ENCODE results near the gene GVQW3.

GVQW3 gene

DNA sequence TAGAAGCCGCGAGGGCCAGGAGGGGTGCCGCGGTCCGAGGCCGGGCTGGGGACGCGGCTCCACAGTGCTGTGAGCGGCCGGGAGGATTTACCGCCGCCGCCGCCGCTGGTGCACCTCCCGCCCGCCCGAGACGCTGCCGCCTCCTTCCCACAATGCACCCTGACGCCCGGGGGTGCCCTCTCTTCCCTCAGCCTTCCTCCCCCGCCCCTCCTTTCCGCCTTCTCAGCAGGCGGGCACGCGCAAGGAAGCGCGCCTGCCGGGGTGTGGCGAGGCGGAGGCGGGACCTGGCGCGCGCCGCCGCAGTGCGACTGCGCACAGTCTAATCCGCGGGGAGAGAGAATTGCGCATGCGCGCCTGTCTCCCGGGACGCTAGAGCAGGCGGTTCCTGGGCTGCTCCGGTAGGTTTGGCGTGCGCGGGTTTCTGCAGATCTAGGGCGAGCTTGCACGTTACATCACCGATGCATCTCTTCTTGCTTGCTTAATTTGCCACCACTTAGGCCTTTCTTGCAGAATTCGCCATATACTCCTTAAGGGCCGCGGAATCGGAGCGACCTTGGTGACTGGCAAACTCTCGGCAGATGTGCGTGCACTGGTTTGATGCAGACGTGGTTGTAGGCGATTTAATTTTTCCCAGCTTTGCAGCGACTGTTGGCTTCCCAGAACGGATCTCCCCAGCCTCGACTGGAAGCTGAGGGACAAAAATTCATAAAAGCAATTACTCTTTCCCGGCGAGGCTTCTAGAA, at the start of gene GVQW3, which contains the start of gene THAP12:
Gene GVQW3 (plus strand): TSS at position 347 of the 743 bp plus-strand sequence. CDS start 506 bp downstream, outside the sequence.
Gene THAP12 (minus strand): TSS at position 156 of the 743 bp plus-strand sequence. CDS start 296 bp downstream, outside the sequence.
- DNase-seq = peak; percentile 97

GRCh38 chr11:76334826-76335389, 46.2 kb upstream of the GVQW3 start:
- DNase-seq = no peak

DNA sequence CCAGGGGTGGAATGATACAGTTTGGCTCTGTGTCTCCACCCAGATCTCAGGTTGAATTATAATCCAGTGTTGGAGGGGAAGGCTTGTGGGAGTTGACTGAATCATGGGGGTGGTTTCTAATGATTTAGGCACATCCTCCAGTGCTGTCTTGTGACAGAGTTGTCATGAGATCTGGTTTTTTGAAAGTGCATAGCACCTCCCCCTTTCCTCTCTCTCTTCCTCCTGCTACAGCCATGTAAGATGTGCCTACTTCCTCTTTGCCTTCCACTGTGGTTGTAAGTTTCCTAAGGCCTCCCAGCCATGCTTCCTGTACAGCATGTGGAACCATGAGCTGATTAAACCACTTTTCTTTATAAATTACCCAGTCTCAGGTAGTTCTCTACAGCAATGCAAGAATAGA, 45.3 kb upstream of the GVQW3 start:
- DNase-seq = no peak

DNA sequence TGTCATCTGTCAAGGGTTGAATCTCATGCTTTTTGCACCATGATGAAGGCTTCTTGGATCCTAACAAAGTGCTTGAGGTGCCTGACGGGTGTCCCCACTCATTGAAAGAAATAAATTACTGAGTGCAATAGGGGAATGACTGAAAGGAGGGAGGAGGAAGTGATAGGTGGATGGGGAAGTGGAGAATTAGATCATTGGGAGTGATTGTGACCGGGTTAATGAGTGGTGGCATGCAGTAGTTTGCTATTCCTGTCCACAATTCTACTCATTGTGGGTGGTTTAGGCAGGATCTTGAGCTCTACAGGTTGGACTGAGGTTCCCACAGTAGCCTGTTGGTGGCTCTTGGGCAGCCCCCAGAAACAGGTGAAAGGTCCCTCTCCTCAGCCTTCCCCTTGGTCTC, 44.5 kb upstream of the GVQW3 start:
- no peak for DNase-seq

GRCh38 chr11:76337469-76337868, 43.7 kb upstream of the GVQW3 start:
- no peak for DNase-seq

- no peak for DNase-seq
Measured at GRCh38 chr11:76337923-76338322, 43.2 kb upstream of the GVQW3 start.

GRCh38 chr11:76339221-76339620, 41.9 kb upstream of the GVQW3 start:
- no peak for DNase-seq

- no peak for DNase-seq
Measured at GRCh38 chr11:76347466-76347865, 33.7 kb upstream of the GVQW3 start.

GRCh38 chr11:76348348-76348747, 32.8 kb upstream of the GVQW3 start:
- no peak for DNase-seq

GRCh38 chr11:76355172-76355571, 26.0 kb upstream of the GVQW3 start:
- DNase-seq = no peak

DNA sequence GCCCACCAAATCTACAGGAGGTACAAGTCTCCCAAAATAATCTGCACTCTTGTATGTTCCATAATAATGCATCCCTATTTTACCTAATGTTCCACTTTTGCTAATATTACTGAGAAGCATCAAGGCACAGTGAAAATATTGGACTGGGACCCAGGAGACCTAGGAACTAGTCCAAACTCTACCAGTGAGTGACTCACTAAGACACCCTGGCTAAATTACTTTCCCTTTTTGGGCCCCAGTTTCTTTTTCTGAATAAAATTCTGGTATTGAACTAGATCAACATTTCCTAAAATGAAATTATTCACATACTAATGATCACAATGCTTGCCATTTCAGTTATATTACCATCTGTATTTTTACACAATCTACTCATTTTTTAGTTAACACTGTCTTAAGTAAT, 19.7 kb upstream of the GVQW3 start:
- no peak for DNase-seq

DNA sequence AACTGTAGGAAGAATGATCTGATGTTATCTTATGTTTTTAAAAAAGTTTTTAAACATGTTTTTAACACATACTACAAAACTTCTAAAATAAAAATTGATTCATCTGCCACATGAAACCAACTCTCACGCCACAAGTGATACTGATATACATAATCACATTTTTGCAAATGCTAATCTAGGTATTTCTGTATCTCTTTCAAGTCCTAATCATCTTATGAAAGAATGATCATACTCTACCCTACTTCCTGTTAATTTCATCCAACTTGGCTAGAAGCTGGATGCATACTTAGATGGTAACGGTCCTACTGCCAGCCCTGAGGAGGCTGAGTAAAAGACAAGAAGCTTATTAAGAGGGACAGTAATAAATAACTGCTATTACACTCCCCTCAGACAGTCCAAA, 19.3 kb upstream of the GVQW3 start:
- DNase-seq = no peak

DNA sequence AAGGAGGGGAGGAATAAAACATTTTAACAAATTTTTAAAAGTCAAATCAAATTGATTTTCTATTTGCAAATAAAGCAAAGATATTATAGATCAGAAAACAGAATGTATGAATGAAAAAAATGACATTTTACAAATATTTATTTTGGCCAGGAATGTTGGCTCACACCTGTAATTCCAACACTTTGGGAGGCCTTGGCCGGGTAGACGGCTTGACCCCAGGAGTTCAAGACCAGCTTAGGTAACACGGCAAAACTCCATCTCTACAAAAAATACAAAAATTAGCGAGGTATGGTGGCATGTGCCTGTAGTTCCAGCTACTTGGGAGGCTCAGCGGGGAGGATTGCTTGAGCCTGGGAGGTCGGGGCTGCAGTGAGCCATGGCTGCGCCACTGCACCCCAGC, 18.4 kb upstream of the GVQW3 start:
- DNase-seq = no peak

DNA sequence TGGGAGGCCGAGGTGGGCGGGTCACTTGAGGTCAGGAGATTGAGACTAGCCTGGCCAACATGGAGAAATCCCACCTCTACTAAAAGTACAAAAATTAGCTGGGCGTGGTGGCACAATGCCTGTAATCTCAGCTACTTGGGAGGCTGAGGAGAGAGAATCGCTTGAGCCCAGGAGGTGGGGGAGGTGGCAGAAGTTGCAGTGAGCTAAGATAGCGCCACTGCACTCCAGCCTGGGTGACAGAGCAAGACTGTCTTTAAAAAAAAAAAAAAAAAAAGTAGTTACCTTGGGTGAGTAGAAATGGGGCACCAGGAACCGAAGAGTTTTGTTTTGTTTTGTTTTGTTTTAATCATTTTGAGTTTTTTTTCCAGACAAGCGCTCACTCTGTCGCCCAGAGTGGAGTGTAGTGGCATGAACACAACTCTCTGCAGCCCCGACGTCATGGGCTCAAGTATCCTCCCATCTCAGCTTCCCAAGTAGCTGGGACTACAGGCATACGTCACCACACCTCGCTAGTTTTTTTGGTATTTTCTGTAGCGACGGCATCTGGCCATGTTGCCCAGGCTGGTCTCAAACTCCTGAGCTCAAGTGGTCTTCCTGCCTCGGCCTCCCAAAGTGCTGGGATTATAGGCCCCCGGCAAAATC, 16.0 kb upstream of the GVQW3 start:
- DNase-seq = no peak

DNA sequence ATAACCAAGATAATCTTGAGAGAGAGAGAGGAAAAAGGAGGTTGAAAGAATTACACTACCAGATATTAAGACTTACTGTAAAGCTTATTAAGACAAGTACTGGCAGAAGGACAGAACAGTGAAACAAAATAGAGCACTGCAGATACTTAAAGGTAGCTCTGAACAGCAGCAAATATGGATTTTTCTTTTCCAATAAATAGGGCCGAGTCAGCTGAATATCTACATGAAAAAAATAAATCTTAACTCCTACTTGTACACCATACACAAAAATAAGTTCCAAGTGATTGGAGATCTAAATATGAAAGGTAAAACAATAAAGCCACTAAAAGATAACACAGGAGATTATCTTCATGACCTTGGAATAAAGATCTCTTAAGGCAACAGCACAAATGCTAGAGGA, 12.6 kb upstream of the GVQW3 start:
- no peak for DNase-seq

GRCh38 chr11:76369406-76369805, 11.7 kb upstream of the GVQW3 start:
- DNase-seq = no peak

- peak; percentile 26 for DNase-seq
Measured at GRCh38 chr11:76371170-76371569, 10.0 kb upstream of the GVQW3 start.

DNA sequence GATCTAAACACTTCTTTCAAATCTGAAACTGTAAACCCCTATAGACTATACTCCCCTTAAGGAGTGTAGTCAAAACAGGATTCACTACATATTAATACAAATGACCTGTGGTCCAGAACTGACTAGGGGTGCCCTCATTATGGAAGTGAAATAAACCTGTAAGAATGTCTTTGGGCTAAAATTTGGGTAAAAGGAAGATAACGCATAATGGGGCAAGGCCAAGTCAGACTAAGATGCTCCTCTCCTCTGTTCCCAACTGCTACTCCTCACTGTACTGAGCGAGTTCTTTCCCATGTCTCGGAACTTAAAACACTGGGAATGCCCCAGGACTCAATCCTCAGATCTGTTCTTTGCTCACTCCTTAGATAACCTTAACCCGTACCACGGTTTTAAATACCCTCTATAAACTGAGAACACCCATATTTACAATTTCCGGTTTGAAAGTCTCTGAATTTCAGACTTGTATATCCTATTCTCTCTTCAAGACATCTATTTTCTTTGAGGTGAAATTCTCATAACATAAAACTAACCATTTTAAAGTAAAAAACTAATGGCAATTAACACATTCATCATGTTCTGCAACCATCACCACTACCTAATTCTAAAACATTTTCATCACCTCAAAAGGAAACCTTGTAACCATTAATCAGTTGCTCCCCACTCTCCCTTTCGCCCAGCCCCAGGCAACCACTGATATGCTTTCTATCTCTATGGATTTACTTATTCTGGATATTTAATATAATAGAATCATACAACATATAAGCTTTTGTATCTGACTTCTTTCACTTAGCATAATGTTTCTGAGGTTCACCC, 4.2 kb upstream of the GVQW3 start:
- DNase-seq = no peak

DNA sequence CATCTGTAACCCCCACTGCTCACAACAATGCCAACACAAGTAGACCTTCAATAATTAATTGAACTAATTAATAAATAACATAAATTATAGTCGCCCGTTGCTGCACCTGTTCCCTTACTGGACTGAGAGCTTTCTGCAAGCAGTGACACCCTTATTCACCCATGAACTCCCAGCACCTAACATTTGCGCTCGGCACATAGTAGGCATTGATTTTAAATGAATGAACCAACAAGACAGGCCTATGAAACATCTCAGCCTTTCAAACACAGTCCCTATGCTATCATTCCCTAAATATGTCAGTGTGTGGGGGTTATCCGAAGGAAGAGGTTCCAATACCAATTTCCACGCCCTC, 1.3 kb upstream of the GVQW3 start:
- DNase-seq = no peak

DNA sequence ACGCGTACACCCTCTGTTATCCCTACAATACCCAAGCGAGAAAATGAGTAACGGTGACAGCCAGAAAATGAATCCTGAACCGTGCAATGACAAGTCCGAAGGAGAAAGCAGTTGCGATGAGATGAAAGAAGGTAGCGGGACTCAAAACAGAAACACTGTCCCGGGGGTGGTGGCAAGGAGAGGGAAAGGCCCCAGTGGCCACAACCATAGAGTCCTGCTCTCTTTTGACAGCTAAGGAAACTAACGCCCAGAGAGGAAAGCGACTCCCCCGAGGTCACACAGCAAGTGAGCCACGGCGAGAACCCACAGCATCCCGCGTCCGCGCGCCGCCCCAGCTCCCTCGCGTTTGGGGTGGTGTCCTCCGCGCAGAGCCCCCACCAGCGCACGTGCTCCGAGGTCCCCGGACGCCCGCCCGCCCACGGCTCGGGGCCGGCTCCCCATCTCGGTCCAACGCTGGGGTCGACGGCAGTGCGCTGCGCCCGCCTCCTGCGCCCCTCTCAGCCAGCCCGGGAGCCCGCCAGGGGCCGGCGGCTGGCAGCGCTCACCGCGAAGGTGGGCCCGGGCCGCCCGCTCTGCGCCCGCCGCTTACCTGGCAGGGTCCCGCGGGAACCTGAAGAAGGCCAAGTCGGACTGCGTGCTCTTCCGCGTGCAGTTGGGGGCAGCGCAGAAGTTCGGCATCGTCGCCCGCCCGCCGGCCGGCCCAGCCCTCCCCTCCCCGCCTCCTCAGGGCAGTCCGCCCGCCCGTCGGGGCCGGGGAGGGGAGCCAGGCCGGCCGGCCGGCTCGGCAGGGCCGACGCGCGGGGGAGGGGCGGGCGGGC, 755 bp upstream of the GVQW3 start:
- DNase-seq = peak; percentile 74

DNA sequence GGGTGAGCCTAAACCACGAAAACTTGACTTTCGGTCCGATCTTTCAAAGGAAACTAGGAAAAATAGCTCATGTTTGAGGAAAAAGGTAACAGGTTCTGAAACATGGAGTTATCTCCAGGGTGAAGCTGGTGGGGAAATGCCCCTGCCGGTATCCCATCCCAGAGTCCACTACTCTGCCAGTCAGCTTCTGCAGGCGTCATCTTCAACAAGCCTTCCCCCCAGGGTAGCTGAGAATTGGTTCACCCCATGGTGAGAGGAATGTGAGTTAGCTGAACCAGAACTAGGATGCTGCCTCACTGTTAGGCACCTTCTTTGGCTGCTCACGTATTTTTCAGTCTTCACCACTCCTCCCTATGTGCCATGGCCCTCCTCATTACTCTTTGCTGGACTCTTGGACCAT, 1.1 kb downstream of the GVQW3 start:
- peak; percentile 5 for DNase-seq

GRCh38 chr11:76385903-76386302, 4.8 kb downstream of the GVQW3 start:
- no peak for DNase-seq

DNA sequence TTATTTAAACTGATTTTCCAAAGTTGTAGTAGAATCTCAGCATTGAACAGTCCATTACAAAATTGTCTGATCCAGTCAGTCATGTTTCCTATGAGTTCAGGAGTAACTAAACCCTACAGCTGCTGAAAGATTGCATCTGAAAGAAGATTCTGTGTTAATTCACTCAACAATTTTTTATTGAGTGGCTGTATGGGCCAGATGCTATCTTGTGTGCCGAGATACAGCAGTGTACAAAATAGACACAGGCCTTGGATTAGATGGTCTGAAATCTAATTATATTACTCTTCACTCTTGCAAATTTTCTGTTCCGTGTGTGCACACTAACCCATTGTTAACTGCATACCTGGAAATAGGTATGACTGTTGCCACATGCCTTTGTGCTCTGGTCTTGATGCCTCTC, 7.3 kb downstream of the GVQW3 start:
- no peak for DNase-seq

Data from stimulated activated CD4-positive, alpha-beta T cell treated with anti-CD3 and anti-CD28 coated beads, Interleukin-1b, Interleukin-23, amount 100 ng/mL, for 48 hours (primary cell).